ENCODE results near the gene C10orf120. TPM values are rescaled to one million over a fixed set of nuclear protein-coding genes. Genes with fewer than 3 reads are reported as not detected.

Gene C10orf120
- not detected in 2 replicates for total RNA-seq (2014; rRNA removed; shearing (Covaris generic))
- not detected in 2 replicates for total RNA-seq (2022)
- Bru-seq, nascent RNA, result not detected
- not detected for BruChase-seq, experiment 1, labeled RNA remaining after a 6-hour chase
- not detected for BruChase-seq, experiment 2, labeled RNA remaining after a 2-hour chase
- long read RNA-seq, result 0 reads

DNA sequence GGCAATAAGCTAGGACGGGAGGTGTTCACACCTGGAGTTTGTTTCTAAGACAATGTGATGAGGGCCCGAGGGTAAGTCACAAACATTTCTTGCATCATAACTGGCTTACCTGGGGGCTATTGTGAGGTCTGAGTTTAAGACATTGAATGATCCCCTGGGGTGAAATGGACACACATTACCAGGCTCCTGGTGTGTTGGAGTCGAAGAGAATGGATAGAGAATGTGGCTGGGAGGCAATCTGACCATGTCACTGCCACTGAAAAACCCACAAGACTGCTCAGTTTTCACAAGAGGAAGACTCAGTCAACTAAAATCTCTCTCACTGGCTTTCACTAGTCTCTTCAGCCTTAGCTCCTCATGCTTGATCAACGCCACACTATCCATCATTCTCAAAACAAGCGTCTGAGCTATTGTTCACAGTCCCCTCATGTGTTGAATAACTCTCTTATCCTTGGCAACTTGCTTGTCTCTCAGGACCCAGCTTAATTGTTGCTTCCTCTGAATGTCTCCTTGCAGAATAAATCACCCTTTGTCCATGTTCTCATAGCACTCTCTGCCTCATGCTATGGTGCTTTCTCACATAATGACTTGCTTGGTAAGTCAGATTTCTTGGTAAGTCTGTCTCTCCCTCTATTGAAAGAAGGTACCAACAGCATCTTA is at the start of gene C10orf120:
Gene C10orf120 (minus strand): TSS at position 51 of the 660 bp plus-strand sequence. CDS start 56 bp downstream, outside the sequence.
- CTCF ChIA-PET (ENCODE audit: unreplicated experiment), result no interaction called here

DNA sequence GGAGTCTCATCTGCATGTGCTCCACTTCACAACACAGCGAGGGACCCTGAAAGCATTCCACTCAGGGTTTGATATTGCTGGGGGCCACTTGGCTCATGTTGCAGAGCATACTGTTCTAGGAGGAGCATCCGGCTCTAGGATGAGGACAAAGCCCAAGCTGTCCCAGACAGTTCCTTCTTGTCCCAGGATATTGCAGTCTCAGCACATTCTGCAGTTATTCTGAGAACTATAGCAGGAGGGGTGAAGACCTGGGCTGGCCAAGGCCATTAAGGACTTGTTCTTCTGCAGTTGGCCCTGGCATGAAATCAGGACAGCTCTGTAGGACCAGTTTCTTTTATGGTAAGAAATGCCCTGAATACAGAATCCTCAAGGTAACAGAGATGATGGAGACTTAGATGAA is 48.9 kb upstream of the C10orf120 start:
- no peaks in the 10 kb centered on the region for H3K9me2 ChIP-seq (ENCODE audit: insufficient read depth, low read length)
- H4K20me1 ChIP-seq (ENCODE audit: insufficient read depth, low read length), result no peaks in the 10 kb centered on the region
- intact Hi-C loops (cut with micrococcal nuclease; ENCODE audit: unreplicated experiment), result no loop called here
- ChIA-PET POLR2A (no interaction called here), CTCF (ENCODE audit: unreplicated experiment) (interaction anchor here (1.0 kb wide), 1 partner anchor 13 kb away, joined by 3 read pairs; no protein-coding TSS in a partner anchor)
- no peak overlapping the region for H3K27ac ChIP-seq (ENCODE audit: low read depth, low read length, poor library complexity, severe bottlenecking)
- no TSS peak for BruUV-seq (replicated peaks)
- no peak overlapping the region for H3K4me2 ChIP-seq (ENCODE audit: low read length)
- TF ChIP-seq, protein P1, sequence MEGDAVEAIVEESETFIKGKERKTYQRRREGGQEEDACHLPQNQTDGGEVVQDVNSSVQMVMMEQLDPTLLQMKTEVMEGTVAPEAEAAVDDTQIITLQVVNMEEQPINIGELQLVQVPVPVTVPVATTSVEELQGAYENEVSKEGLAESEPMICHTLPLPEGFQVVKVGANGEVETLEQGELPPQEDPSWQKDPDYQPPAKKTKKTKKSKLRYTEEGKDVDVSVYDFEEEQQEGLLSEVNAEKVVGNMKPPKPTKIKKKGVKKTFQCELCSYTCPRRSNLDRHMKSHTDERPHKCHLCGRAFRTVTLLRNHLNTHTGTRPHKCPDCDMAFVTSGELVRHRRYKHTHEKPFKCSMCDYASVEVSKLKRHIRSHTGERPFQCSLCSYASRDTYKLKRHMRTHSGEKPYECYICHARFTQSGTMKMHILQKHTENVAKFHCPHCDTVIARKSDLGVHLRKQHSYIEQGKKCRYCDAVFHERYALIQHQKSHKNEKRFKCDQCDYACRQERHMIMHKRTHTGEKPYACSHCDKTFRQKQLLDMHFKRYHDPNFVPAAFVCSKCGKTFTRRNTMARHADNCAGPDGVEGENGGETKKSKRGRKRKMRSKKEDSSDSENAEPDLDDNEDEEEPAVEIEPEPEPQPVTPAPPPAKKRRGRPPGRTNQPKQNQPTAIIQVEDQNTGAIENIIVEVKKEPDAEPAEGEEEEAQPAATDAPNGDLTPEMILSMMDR (conservative IDR thresholded peaks at IDR 0.05; ENCODE audit: low read length), result no peak
- no peak for TF ChIP-seq EZH2phosphoT487 (IDR thresholded peaks at IDR 0.05; ENCODE audit: borderline replicate concordance, low read depth, low read length)
- H3K9me3 ChIP-seq (ENCODE audit: low read length), result no peaks in the 10 kb centered on the region
- no peak overlapping the region for H2AFZ ChIP-seq (ENCODE audit: low read length)
- no peak overlapping the region for H3K4me3 ChIP-seq (ENCODE audit: low read depth, low read length, poor library complexity, severe bottlenecking)
- H3K4me1 ChIP-seq (ENCODE audit: insufficient read depth, low read length, poor library complexity, severe bottlenecking), result no peaks in the 10 kb centered on the region
- DNase-seq (ENCODE audit: low spot score), result no peak
- H3K36me3 ChIP-seq (ENCODE audit: insufficient read depth, low read length), result no peaks in the 10 kb centered on the region
- no peaks in the 10 kb centered on the region for H3K79me2 ChIP-seq (ENCODE audit: insufficient read depth, low read depth, low read length)

More for the DNA sequence above, at the start of gene C10orf120:
- H3K4me1 ChIP-seq (ENCODE audit: insufficient read depth, low read length, poor library complexity, severe bottlenecking), result no peaks in the 10 kb centered on the region
- H4K20me1 ChIP-seq (ENCODE audit: insufficient read depth, low read length), result no peaks in the 10 kb centered on the region
- no peak for DNase-seq (ENCODE audit: low spot score)
- no peak within 1 kb of the TSS for H3K4me3 ChIP-seq (ENCODE audit: low read depth, low read length, poor library complexity, severe bottlenecking)
- no peaks in the 10 kb centered on the region for H3K36me3 ChIP-seq (ENCODE audit: insufficient read depth, low read length)
- intact Hi-C loops (cut with micrococcal nuclease; ENCODE audit: unreplicated experiment), result loop anchor here (10.0 kb wide), 2 partner anchors 135 to 435 kb away; partner anchors contain the start of gene DMBT1
- BruUV-seq (replicated peaks), result no TSS peak
- H3K9me2 ChIP-seq (ENCODE audit: insufficient read depth, low read length), result no peaks in the 10 kb centered on the region
- POLR2A ChIA-PET, result no interaction called here
- TF ChIP-seq EZH2phosphoT487 (IDR thresholded peaks at IDR 0.05; ENCODE audit: borderline replicate concordance, low read depth, low read length), result no peak
- TF ChIP-seq, protein P1 (conservative IDR thresholded peaks at IDR 0.05; ENCODE audit: low read length), result no peak
- no peaks in the 10 kb centered on the region for H3K9me3 ChIP-seq (ENCODE audit: low read length)
- no peak within 1 kb of the TSS for H3K27ac ChIP-seq (ENCODE audit: low read depth, low read length, poor library complexity, severe bottlenecking)
- no peak within 1 kb of the TSS for H2AFZ ChIP-seq (ENCODE audit: low read length)
- H3K79me2 ChIP-seq (ENCODE audit: insufficient read depth, low read depth, low read length), result no peaks in the 10 kb centered on the region
- H3K4me2 ChIP-seq (ENCODE audit: low read length), result no peak within 1 kb of the TSS

DNA sequence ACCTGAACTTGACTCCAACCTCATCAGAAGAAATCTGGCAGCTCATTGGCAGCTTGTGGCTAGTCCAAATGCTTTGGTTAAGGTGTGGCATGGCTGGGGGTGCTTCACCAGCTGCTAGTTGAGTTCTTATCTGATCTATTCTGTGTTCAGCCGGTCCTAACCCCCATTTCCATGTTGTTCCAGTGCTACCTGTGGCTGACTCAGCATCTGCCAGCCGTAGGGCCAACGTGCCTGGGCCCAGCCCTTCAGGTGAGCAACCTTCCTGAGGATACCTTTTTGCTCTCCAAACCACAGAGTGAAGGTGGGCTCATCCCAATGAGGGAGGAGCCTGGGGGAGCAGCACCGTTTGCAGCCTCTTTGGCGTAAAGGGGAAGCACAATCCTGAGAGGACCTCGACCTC is 46.8 kb upstream of the C10orf120 start:
- H3K4me1 ChIP-seq (ENCODE audit: insufficient read depth, low read length, poor library complexity, severe bottlenecking), result no peaks in the 10 kb centered on the region
- no peaks in the 10 kb centered on the region for H3K9me2 ChIP-seq (ENCODE audit: insufficient read depth, low read length)
- H3K27ac ChIP-seq (ENCODE audit: low read depth, low read length, poor library complexity, severe bottlenecking), result no peak overlapping the region
- no peaks in the 10 kb centered on the region for H3K36me3 ChIP-seq (ENCODE audit: insufficient read depth, low read length)
- ChIA-PET POLR2A (no interaction called here), CTCF (ENCODE audit: unreplicated experiment) (no interaction called here)
- H3K4me3 ChIP-seq (ENCODE audit: low read depth, low read length, poor library complexity, severe bottlenecking), result no peak overlapping the region
- no peak for DNase-seq (ENCODE audit: low spot score)
- no peak overlapping the region for H2AFZ ChIP-seq (ENCODE audit: low read length)
- intact Hi-C loops (cut with micrococcal nuclease; ENCODE audit: unreplicated experiment), result no loop called here
- no TSS peak for BruUV-seq (replicated peaks)
- H3K79me2 ChIP-seq (ENCODE audit: insufficient read depth, low read depth, low read length), result no peaks in the 10 kb centered on the region
- TF ChIP-seq EZH2phosphoT487 (IDR thresholded peaks at IDR 0.05; ENCODE audit: borderline replicate concordance, low read depth, low read length), result no peak
- TF ChIP-seq, protein P1 (conservative IDR thresholded peaks at IDR 0.05; ENCODE audit: low read length), result no peak
- H3K9me3 ChIP-seq (ENCODE audit: low read length), result no peaks in the 10 kb centered on the region
- H3K4me2 ChIP-seq (ENCODE audit: low read length), result no peak overlapping the region
- no peaks in the 10 kb centered on the region for H4K20me1 ChIP-seq (ENCODE audit: insufficient read depth, low read length)

Data from OCI-LY7 (cell line).